Endothelial cell of umbilical vein (primary cell): Measurements from ENCODE around the gene BRI3. TPM values are rescaled to one million over a fixed set of nuclear protein-coding genes. Genes with fewer than 3 reads are reported as not detected.

ENCODE experiments used
- BruUV-seq: library from RNA; stranded (reverse); fragments of 400-500 nt; replicated peaks from 2 replicates; lab custom pipeline; 2021; lab: Mats Ljungman, UMichigan
- CTCF ChIA-PET: fragments of 300-600, 350-600 bp; sonication (Branson Sonifier 250); formaldehyde crosslinking; loops from one replicate; lab custom pipeline; 2021; ENCODE audit warnings: antibody characterized with exemption, inconsistent platforms; lab: Charles Lee
- POLR2A ChIA-PET: fragments of 300-600, 350-600 bp; sonication (Branson Sonifier 250); formaldehyde crosslinking; loops from one replicate; lab custom pipeline; 2021; ENCODE audit warnings: antibody characterized with exemption, inconsistent platforms; lab: Charles Lee
- DNase-seq: peaks from one replicate; pipeline ENCODE4 v3.0.0-alpha.2; 2011; ENCODE audit warnings: low read depth, low spot score
- FAIRE-seq: peaks from 2 replicates; lab custom pipeline; 2011; peaks lifted over from hg19 to GRCh38; lab: Jason Lieb, UNC
- H2AFZ ChIP-seq: 2 replicates; pipeline ENCODE4 v1.6.0; 2012; ENCODE audit warnings: low read depth, low read length, control low read depth, inconsistent platforms
- H3K27ac ChIP-seq: 2 replicates; pipeline ENCODE4 v1.5.1; 2011; ENCODE audit warnings: low read depth, mild to moderate bottlenecking, control low read depth, low read length, moderate library complexity; ENCODE audit not compliant: insufficient read depth
- H3K27me3 ChIP-seq, 2 experiments: 2 replicates each; pipeline versions ENCODE4 v1.6.0 to v1.6.1; 2011; ENCODE audit warnings: low read length in 2 of 2, mixed read lengths in 1 of 2; ENCODE audit not compliant: control insufficient read depth in 2 of 2, insufficient read depth in 2 of 2
- H3K36me3 ChIP-seq, 2 experiments: 2 replicates in 1 of 2; 3 replicates in 1 of 2; pipeline ENCODE4 v1.5.1; 2011; ENCODE audit warnings: low read length in 2 of 2, mild to moderate bottlenecking in 1 of 2, moderate library complexity in 1 of 2; ENCODE audit not compliant: control insufficient read depth in 2 of 2, insufficient read depth in 2 of 2; ENCODE audit errors: extremely low read depth in 1 of 2
- H3K4me1 ChIP-seq: 3 replicates; pipeline ENCODE4 v1.5.1; 2011; ENCODE audit warnings: mild to moderate bottlenecking, low read length; ENCODE audit not compliant: control insufficient read depth, insufficient read depth; ENCODE audit errors: extremely low read depth
- H3K4me2 ChIP-seq: 2 replicates; pipeline ENCODE4 v1.6.1; 2011; ENCODE audit warnings: low read length, control low read depth, mixed read lengths; ENCODE audit not compliant: insufficient read depth
- H3K4me3 ChIP-seq, 3 experiments: fragments of 200-600 bp in 1 of 3; sonication (generic), shearing (Covaris generic) in 1 of 3; replicated peaks in 1 of 3; 2 replicates each; pipeline ENCODE4 v1.5.1; 2011 to 2016; ENCODE audit warnings: control low read depth in 3 of 3, low read length in 3 of 3, mild to moderate bottlenecking in 2 of 3, inconsistent platforms in 1 of 3, low read depth in 1 of 3, moderate library complexity in 1 of 3; ENCODE audit not compliant: insufficient read depth in 1 of 3
- H3K79me2 ChIP-seq: 2 replicates; pipeline ENCODE4 v1.6.0; 2012; ENCODE audit warnings: low read length, inconsistent platforms; ENCODE audit not compliant: control insufficient read depth, insufficient read depth
- H3K9ac ChIP-seq: replicated peaks from 2 replicates; pipeline ENCODE3; 2011; ENCODE audit warnings: low read length, control low read depth; ENCODE audit not compliant: insufficient read depth; ENCODE audit errors: extremely low read depth
- H3K9me1 ChIP-seq: replicated peaks from 3 replicates; pipeline ENCODE4 v1.6.0; 2011; ENCODE audit warnings: mild to moderate bottlenecking, low read length; ENCODE audit not compliant: control insufficient read depth, insufficient read depth; ENCODE audit errors: extremely low read depth
- H3K9me3 ChIP-seq: replicated peaks from 2 replicates; pipeline ENCODE4 v1.5.1; 2012; ENCODE audit warnings: low read length, inconsistent platforms; ENCODE audit not compliant: control insufficient read depth, insufficient read depth
- H4K20me1 ChIP-seq: replicated peaks from 2 replicates; pipeline ENCODE3; 2011; ENCODE audit warnings: mild to moderate bottlenecking, low read length; ENCODE audit not compliant: control insufficient read depth, insufficient read depth; ENCODE audit errors: extremely low read depth
- EZH2 ChIP-seq: IDR thresholded peaks from 2 replicates; pipeline ENCODE4 v1.6.1; 2012; ENCODE audit warnings: borderline replicate concordance, low read depth, mild to moderate bottlenecking, moderate library complexity, low read length, inconsistent platforms; ENCODE audit not compliant: severe bottlenecking
- FOS ChIP-seq: IDR thresholded peaks from 2 replicates; pipeline ENCODE4 v1.6.1; 2011; ENCODE audit warnings: mild to moderate bottlenecking, low read length, moderate library complexity, borderline replicate concordance; ENCODE audit not compliant: insufficient read depth
- GATA2 ChIP-seq: IDR thresholded peaks from 2 replicates; pipeline ENCODE4 v1.7.0; 2011; ENCODE audit warnings: low read depth, mild to moderate bottlenecking, moderate library complexity, mixed read lengths, low read length; ENCODE audit not compliant: insufficient read length, insufficient read depth
- JUN ChIP-seq: IDR thresholded peaks from 2 replicates; pipeline ENCODE4 v1.6.1; 2011; ENCODE audit warnings: borderline replicate concordance, low read depth; ENCODE audit not compliant: insufficient read length, insufficient read depth
- MYC ChIP-seq: IDR thresholded peaks from one replicate; pipeline ENCODE4 v1.6.1; 2011; ENCODE audit warnings: mild to moderate bottlenecking, low read depth, low read length
- POLR2A ChIP-seq: IDR thresholded peaks from 2 replicates; pipeline ENCODE4 v1.6.1; 2012; ENCODE audit warnings: low read depth, mild to moderate bottlenecking, control low read depth, low read length
- POLR2AphosphoS5 ChIP-seq: IDR thresholded peaks from 2 replicates; pipeline ENCODE4 v1.6.1; 2012; ENCODE audit warnings: low read depth, mild to moderate bottlenecking, control low read depth, low read length, moderate library complexity; ENCODE audit not compliant: insufficient read depth
- dilution Hi-C: fragments of 300-500 bp; cut with MboI; formaldehyde crosslinking; loops from one replicate; pipeline ENCODE4 v1.15.0; 2019; ENCODE audit warnings: low sequenced_read_pairs; ENCODE audit not compliant: extremely low pct_ligation_motif_present
- intact Hi-C: fragments of 100-400 bp; cut with micrococcal nuclease; formaldehyde crosslinking; loops from one replicate; pipeline ENCODE4 v1.10.0; 2022
- polyA plus RNA-seq, 4 experiments: library from polyadenylated mRNA; depleted of rRNA in 3 of 4; stranded (reverse) in 3 of 4; unstranded in 1 of 4; fragments of >200 nt; gene quantifications; 2 replicates each; pipeline versions ENCODE4 v1.2.1 to v1.2.3, GENCODE V29; 2011 to 2012; ENCODE audit warnings: missing spikeins in 1 of 4
- total RNA-seq: library from RNA; stranded (reverse); gene quantifications from 2 replicates; pipeline ENCODE4 v1.2.3, GENCODE V29; 2021
- TF ChIP-seq, protein P1 (sequence below), 2 donors: IDR thresholded peaks; 1 replicate in 1 of 2; 2 replicates in 1 of 2; pipeline ENCODE4 v1.5.1; 2011; ENCODE audit warnings: low read length in 2 of 2, mild to moderate bottlenecking in 2 of 2, moderate library complexity in 2 of 2, control low read depth in 1 of 2, inconsistent platforms in 1 of 2, low read depth in 1 of 2; ENCODE audit not compliant: insufficient read depth in 1 of 2; ENCODE audit errors: extremely low read depth in 1 of 2
- TF ChIP-seq, protein P2 (sequence below): IDR thresholded peaks from 2 replicates; pipeline ENCODE4 v1.6.1; 2011; ENCODE audit not compliant: insufficient read depth, insufficient read length

BRI3 gene
- total and polyA plus RNA-seq, 2 donors (not counting 3 experiments of a cell fraction or from before 2014, with no cell fraction given) = 214 to 317 TPM

DNA sequence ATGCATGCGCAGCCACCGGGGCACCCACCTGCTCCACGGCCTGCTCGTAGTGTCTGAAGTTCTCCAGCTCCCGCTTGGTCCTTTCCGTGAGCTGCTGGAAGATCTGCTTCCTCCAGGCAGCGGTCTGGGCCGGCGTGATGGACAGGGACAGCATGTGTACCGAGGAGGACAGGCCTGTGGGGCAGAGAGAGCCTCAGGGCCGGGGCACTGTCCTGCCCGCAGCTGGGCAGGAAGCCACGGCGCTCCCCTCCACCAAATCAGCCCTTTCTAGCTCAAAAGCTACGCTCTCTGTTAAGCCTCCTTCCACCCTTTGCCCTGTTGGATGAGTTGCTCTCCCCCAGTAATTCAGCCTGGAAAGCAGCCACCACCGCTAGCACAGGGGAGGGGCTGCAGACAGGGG is 48.7 kb upstream of the BRI3 start:
- POLR2A ChIA-PET = no interaction called here
- H3K36me3 ChIP-seq = peaks cover 2 to 38% of the 10 kb centered on the region in 2 experiments
- no peak overlapping the region for H2AFZ ChIP-seq
- H3K4me3 ChIP-seq = no peak overlapping the region
- no peak for FAIRE-seq
- dilution Hi-C loops (no loop called here), intact Hi-C loops (no loop called here)
- H4K20me1 ChIP-seq = no peaks in the 10 kb centered on the region
- H3K27me3 ChIP-seq = no peaks in the 10 kb centered on the region
- H3K9ac ChIP-seq = no peak overlapping the region
- no peaks in the 10 kb centered on the region for H3K9me1 ChIP-seq
- DNase-seq = no peak
- no peaks in the 10 kb centered on the region for H3K4me1 ChIP-seq
- peak; percentile 18 for TF ChIP-seq POLR2A
- TF ChIP-seq MYC = no peak
- H3K4me2 ChIP-seq = no peak overlapping the region
- H3K9me3 ChIP-seq = no peaks in the 10 kb centered on the region
- BruUV-seq = no TSS peak
- H3K79me2 ChIP-seq = no peaks in the 10 kb centered on the region
- no peak overlapping the region for H3K27ac ChIP-seq
- CTCF ChIA-PET = no interaction called here

DNA sequence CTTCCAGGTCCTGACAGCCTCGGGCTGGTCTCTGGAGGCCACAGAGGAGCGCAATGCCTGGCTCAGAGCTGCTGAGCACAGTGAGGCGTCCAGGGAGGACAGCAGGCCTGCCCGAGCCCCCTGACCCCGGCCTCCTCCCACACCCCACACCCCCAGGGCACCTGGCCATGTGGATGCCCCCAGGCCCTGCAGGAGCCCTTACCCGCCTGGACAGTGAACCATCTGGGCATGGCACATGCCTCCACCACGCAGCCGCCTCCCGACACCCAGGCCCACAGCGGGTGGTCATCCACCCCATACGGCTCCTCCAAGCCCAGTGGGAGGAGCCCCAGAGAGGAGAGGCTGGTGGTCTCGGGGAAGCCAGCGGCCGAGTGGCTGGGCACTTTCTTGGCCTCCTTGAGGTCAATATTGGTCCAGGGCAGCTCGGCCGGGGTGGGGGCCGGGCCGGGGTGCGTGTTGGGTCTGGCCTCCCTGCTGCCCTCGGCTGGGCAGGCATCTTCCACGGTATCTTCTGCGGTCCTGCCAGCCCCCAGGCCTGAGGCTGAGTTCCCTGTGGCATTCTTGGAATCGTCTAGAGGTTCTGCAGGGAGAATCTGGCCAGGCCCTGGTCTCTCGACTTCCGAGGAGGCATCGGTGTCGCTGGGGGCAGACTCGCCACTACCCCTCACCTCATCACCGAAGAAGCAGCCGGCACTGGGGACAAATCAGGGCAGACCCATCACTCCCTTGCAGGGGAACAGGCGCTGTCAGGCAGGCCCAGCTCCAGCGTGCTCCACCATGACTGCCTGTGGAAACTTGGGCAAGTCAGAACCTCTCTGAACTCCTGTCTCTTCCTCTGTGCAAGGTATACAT is 48.0 kb upstream of the BRI3 start:
- DNase-seq (no peak), FAIRE-seq (no peak)
- intact Hi-C loops = no loop called here
- Histone ChIP-seq H2AFZ (no peak overlapping the region), H3K4me1 (no peaks in the 10 kb centered on the region), H3K9me3 (no peaks in the 10 kb centered on the region), H3K4me2 (no peak overlapping the region), H3K79me2 (no peaks in the 10 kb centered on the region), H3K9ac (no peak overlapping the region), H4K20me1 (no peaks in the 10 kb centered on the region), H3K27ac (no peak overlapping the region), H3K36me3 (peaks cover 2 to 38% of the 10 kb centered on the region in 2 experiments), H3K9me1 (no peaks in the 10 kb centered on the region), H3K27me3 (no peaks in the 10 kb centered on the region), H3K4me3 (no peak overlapping the region)
- ChIA-PET POLR2A (no interaction called here), CTCF (no interaction called here)
- dilution Hi-C loops = no loop called here
- TF ChIP-seq EZH2 (no peak), FOS (no peak), POLR2A (no peak), JUN (no peak), GATA2 (no peak), MYC (no peak), POLR2AphosphoS5 (no peak)
- TF ChIP-seq, protein P1, sequence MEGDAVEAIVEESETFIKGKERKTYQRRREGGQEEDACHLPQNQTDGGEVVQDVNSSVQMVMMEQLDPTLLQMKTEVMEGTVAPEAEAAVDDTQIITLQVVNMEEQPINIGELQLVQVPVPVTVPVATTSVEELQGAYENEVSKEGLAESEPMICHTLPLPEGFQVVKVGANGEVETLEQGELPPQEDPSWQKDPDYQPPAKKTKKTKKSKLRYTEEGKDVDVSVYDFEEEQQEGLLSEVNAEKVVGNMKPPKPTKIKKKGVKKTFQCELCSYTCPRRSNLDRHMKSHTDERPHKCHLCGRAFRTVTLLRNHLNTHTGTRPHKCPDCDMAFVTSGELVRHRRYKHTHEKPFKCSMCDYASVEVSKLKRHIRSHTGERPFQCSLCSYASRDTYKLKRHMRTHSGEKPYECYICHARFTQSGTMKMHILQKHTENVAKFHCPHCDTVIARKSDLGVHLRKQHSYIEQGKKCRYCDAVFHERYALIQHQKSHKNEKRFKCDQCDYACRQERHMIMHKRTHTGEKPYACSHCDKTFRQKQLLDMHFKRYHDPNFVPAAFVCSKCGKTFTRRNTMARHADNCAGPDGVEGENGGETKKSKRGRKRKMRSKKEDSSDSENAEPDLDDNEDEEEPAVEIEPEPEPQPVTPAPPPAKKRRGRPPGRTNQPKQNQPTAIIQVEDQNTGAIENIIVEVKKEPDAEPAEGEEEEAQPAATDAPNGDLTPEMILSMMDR (IDR thresholded peaks at IDR 0.05; ENCODE audit: extremely low read depth in 1 of 2, insufficient read depth in 1 of 2, low read depth in 1 of 2, low read length in 2 of 2) = no peak
- TF ChIP-seq, protein P2, sequence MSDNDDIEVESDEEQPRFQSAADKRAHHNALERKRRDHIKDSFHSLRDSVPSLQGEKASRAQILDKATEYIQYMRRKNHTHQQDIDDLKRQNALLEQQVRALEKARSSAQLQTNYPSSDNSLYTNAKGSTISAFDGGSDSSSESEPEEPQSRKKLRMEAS = no peak
- BruUV-seq = TSS peak; percentile 39
